ENCODE data around the gene AASDH. TPM values are rescaled to one million over a fixed set of nuclear protein-coding genes. Genes with fewer than 3 reads are reported as not detected.

Gene AASDH
- 26.2 and 29.0 TPM in 2 replicates for total RNA-seq

GRCh38 chr4:56387023-56388001 is at the start of gene AASDH:
Gene AASDH, minus strand, starts transcription at chr4:56387491. Its CDS starts 3,192 bp downstream, at chr4:56384299.

GRCh38 chr4:56435140-56435926 is 48.0 kb upstream of the AASDH start, which contains the start of gene PPAT:
Gene PPAT, minus strand, starts transcription at chr4:56435615. Its CDS starts 138 bp downstream, at chr4:56435477.

Other genes starting within 250 kb of the AASDH start
- 32.7 and 33.8 TPM in 2 replicates for gene PPAT, start 48.1 kb upstream of the AASDH start, total RNA-seq
- 32.1 and 76.1 TPM in 2 replicates for gene PAICS, start 48.8 kb upstream of the AASDH start, total RNA-seq
- gene SRP72, start 80.1 kb upstream of the AASDH start, total RNA-seq, result 104 and 147 TPM in 2 replicates
- under 0.01 and 0.28 TPM in 2 replicates for gene ARL9, start 118.3 kb upstream of the AASDH start, total RNA-seq

All from nasal cavity respiratory epithelium epithelial cell of viscerocranial mucosa (primary cell).